ENCODE measurements around the gene TMEM131.
A peak's percentile ranks its signal among the peaks of the same experiment; 100 is the strongest.
"Not testable (repeated sequence)": the region's sequence is repeated elsewhere in the genome, so short reads cannot be mapped to it uniquely, and the experiment has no call there.

Gene TMEM131

GRCh38 chr2:97853057-97853456 is 142.7 kb downstream of the TMEM131 start:
- peak; percentile 33 for DNase-seq

DNA sequence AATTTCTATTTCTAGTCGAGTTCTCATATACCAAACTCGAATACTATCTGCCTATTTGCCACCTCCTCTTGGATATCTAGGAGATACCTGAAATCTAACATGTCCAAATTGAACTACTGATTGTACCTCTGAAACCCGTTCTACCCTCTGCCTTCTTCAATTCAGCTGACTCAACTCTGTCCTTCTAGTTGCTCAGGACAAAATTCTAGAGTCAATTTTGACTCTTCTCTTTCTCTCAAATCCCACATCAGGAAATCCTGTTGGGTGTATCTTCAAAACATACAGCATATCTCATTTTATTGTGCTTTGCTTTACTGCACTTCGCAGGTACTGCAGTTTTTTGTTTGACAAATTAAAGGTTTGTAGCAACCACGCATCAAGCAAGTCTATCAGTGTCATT is 144.6 kb downstream of the TMEM131 start:
- DNase-seq = no peak

DNA sequence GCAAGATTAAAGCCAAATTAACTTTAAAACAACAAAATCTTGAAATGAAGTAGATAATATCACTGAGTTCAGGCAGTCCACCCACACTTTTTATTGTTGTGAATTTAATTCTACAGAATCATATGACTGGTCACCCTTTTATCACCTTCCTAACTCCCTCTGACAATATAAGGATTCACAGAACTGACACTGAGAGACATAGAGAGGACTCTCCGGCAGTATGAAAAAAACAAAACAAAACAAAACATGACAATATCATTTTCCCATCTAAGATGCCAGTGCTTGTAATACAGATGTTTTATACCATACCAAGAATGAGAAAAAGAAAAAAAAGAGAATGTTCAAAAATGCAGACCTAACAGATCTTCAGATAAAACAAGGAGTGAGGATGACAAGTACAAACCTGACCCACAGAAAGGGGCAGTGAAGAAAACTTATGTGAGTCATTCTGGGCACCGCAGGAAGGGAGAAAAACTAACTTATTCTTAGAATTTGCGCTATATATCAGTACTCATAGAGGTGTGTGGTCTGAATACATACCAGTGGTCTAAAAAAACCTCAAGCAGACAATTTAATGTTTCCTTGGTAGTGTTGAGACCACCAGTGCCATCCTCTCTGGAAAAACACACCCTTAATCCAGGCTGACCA is 145.7 kb downstream of the TMEM131 start:
- DNase-seq = no peak

GRCh38 chr2:97848306-97848705 is 147.4 kb downstream of the TMEM131 start:
- DNase-seq = no peak

DNA sequence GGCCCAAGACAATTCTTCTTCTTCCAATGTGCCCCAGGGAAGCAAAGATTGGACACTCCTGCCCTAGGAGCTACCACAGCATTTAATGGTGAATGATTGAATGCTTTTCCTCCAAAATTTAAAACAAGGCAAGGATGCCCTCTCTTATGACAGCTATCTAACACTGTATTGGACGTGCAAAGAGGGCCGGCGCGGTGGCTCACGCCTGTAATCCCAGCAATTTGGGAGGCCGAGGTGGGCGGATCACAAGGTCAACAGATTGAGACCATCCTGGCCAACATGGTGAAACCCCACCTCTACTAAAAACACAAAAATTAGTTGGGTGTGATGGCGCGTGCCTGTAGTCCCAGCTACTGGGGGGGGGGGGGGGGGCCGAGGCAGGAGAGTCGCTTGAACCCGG is 149.0 kb downstream of the TMEM131 start:
- not testable (repeated sequence) for DNase-seq

- no peak for DNase-seq
Measured at GRCh38 chr2:97845818-97846217, 149.9 kb downstream of the TMEM131 start.

- no peak for DNase-seq
Measured at GRCh38 chr2:97845133-97845532, 150.6 kb downstream of the TMEM131 start.

GRCh38 chr2:97844311-97844859 is 151.4 kb downstream of the TMEM131 start:
- no peak for DNase-seq

DNA sequence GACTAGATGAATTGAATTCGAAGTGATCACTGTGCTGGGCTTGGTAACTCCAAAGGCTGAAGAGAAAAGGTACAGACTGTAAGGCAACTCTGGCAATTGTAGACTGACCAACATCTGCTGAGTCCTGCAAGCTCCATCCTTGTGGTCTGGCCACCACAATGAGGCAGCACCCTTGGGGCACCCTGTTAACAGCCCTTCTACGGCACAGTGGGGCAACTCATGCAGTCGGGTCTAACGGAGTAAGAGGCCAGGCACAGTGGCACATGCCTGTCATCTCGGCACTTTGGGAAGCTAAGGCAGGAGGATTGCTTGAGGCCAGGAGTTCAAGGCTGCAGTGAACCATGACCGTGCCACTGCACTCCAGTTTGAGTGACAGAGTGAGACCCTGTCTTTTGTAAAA is 155.6 kb downstream of the TMEM131 start:
- DNase-seq = no peak

GRCh38 chr2:97834610-97835009 is 161.1 kb downstream of the TMEM131 start:
- DNase-seq = no peak

- DNase-seq = no peak
Measured at GRCh38 chr2:97831121-97831520, 164.6 kb downstream of the TMEM131 start.

GRCh38 chr2:97829255-97829654 is 166.5 kb downstream of the TMEM131 start:
- DNase-seq = not testable (repeated sequence)

DNA sequence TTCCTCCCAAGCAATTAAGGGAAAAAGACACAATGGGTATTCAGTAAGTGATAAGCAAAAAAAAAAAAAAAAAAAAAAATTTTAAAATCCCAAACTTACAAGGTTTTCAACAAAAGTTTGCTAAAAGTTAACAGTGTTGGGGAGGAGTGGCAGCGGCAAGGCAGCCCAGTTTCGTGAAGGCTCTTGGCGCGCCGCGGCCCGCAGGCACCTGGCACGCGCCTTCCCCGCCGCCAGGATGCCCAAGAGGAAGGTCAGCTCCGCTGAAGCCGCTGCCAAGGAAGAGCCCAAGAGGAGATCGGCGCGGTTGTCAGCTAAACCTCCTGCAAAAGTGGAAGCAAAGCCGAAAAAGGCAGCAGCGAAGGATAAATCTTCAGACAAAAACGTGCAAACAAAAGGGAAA is 168.7 kb downstream of the TMEM131 start:
- DNase-seq = not testable (repeated sequence)

DNA sequence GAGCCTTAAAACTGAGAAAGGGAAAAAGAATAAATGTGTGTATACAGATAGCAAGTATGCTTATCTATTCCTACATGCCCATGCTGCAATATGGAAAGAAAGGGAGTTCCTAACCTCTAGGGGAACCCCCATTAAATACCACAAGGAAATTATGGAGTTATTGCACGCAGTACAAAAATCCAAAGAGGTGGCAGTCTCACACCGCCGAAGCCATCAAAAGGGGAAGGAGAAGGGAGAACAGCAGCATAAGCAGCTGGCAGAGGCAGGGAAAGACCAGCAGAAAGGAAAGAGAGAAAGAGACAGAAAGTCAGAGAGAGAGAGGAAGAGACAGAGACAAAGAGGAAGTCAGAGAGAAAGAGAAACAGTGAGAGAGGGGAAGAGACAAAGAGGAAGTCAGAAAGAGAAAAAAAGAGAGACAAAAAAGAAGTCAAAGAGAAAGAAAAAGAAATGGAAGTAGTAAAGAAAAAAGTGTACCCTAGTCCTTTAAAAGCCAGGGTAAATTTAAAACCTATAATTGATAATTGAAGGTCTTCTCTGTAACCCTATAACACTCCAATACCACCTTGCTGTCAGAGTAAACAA is 169.4 kb downstream of the TMEM131 start:
- not testable (repeated sequence) for DNase-seq

GRCh38 chr2:97824011-97824410 is 171.7 kb downstream of the TMEM131 start:
- DNase-seq = not testable (repeated sequence)

DNA sequence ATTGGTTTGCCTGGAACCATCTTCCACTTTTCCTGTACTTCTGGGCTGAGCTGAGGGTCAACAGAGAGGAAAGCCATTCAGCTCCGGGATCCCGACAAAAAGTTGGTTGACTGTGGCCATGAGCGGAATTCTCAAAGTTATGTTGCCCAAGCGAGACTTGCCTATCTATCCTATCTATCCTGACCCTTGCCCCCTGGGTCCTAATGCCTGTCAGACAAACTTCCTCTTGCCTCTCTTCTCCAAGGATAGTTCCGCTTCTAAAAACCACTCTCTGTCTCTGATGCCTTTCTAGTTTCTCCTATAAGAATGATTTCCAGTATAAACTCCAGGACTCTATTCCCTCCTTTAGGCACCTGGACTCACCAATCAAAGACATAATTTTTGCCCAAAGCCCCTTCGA is 173.9 kb downstream of the TMEM131 start:
- DNase-seq = not testable (repeated sequence)

GRCh38 chr2:97819754-97820153 is 176.0 kb downstream of the TMEM131 start:
- no peak for DNase-seq

- DNase-seq = no peak
Measured at GRCh38 chr2:97816411-97816810, 179.3 kb downstream of the TMEM131 start.

DNA sequence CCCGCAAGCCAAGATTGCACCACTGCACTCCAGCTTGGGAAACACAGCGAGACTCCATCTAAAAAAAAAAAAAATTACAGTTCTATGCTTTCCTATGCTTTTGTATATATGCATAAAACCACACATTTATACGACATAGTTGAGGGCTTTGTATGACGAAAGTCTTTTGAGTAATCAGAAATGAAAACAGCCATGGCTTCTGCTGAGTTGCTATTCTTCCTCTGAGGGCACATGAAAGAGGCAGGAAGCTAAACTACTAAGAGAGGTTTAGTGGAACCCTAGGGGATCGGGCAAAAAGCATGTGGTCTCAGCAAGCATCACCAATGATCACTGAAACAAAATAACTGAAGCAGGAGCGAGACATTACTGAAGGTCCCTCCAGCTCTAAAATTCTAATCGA is 182.8 kb downstream of the TMEM131 start:
- no peak for DNase-seq

GRCh38 chr2:97808816-97809215 is 186.9 kb downstream of the TMEM131 start:
- DNase-seq = no peak

DNA sequence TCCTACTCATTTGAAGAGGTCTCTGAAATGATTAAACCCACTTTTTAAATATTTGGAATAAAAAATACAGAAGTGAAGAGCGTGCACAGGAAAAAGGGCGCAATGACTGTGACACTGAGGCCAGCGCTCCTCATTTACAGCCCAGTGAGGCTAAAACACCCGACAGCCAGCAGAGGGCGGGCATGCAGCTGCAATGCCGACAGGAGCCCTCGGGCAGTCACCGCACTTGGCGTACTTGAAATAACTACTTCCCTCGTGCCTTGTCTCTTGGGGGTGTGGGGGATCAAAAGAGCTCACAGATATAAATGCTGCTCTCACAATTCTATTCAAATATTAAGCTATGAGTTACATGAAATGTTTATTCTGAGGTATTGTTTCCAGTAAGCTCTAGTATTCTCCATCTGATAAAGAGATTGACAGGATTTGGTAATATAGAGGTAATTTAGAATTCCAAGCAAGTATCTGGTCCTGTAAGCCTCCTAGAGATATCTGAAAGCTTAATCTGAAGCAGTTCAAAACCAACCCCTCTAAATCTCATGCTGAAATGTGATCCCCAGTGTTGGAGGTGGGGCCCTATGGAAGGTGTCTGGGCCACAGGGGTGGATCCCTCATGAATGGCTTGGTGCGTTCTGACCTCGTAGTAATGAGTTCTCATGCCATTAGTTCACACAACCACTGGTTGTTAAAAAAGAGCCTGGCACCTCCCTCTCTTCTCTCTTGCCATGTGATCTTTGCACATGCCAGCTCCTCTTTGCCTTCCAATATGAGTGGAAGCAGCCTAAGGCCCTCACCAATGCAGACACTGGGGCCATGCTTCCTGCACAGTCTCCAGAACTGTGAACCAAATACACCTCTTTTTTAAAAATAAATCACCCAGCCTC is 188.8 kb downstream of the TMEM131 start:
- peak; percentile 57 for DNase-seq

- no peak for DNase-seq
Measured at GRCh38 chr2:97805776-97806175, 190.0 kb downstream of the TMEM131 start.

- no peak for DNase-seq
Measured at GRCh38 chr2:97801028-97801427, 194.7 kb downstream of the TMEM131 start.

- no peak for DNase-seq
Measured at GRCh38 chr2:97798416-97798815, 197.3 kb downstream of the TMEM131 start.
